ENCODE results near the gene TMEM132D.

TMEM132D gene

DNA sequence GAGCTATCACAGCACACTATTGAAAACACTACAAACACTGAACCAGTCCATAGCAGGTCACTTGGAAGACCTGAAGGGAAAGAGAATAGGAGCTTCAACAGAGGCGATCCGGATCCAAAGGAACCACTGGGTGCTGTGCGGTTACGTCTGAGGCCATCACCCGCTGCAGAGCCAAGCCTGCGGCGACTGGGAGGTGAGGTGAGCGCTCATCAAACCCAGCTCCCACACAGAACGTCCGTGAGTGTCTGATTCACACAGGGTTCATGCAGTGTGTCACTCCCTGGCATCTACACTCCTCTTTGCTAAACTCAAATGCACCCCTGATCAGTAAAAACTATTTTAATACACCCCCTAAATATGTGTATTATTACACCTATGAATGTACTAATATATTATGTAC lies 64.1 kb downstream of the TMEM132D start:
- Histone ChIP-seq H3K27ac (ENCODE audit: low read length, poor library complexity, severe bottlenecking) (no peak overlapping the region), H3K14ac (ENCODE audit: low read length in 2 of 2) (no peak overlapping the region)
- 85% methylated on average over 10 of the region's 10 CpGs for WGBS

DNA sequence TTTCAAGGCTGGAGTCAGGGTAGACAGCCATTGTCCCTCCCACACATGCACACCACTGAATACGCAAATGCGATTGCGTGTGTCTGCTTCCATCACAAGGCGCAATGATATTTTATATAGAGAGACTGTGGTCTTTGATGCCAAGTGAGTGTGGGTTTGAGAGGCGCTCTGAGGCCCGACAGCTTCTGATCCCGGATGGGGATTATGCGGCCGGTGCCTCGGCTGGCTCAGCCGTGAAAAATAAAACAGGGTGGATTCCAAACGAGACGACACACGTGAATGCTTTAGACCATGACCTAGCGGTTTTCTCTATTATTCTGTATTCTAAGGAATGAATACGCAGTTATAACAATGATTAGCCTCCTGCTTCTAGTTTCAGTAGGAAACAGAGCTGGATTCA lies 72.5 kb downstream of the TMEM132D start:
- H3K27ac ChIP-seq (ENCODE audit: low read length, poor library complexity, severe bottlenecking), result no peak overlapping the region
- H3K23ac ChIP-seq (ENCODE audit: low read length in 2 of 2), result no peak overlapping the region
- no peak overlapping the region for H3K9ac ChIP-seq (ENCODE audit: low read length)
- H3K9me3 ChIP-seq (ENCODE audit: control insufficient read depth, low read length), result peaks cover 19% of the 10 kb centered on the region
- H3K18ac ChIP-seq (ENCODE audit: low read depth in 1 of 2, low read length in 2 of 2), result no peak overlapping the region
- H3K27me3 ChIP-seq (ENCODE audit: control insufficient read depth in 1 of 2, insufficient read depth in 1 of 2, low read length in 2 of 2), result no peaks in the 10 kb centered on the region
- H2BK120ac ChIP-seq (ENCODE audit: low read depth, low read length), result no peak overlapping the region
- no peak for DNase-seq
- no peak overlapping the region for H4K91ac ChIP-seq (ENCODE audit: low read length)
- WGBS, result 90% methylated on average over 16 of the region's 16 CpGs
- H3K79me1 ChIP-seq (replicated peaks; ENCODE audit: low read length, poor library complexity, severe bottlenecking), result no peaks in the 10 kb centered on the region
- no peaks in the 10 kb centered on the region for H3K4me1 ChIP-seq (ENCODE audit: control insufficient read depth, insufficient read depth, low read depth, low read length)
- no peak overlapping the region for H2BK15ac ChIP-seq (ENCODE audit: low read depth, poor library complexity, severe bottlenecking)
- no peak overlapping the region for H3K14ac ChIP-seq (ENCODE audit: low read length in 2 of 2)
- H3K36me3 ChIP-seq (ENCODE audit: control insufficient read depth in 1 of 2, insufficient read depth in 2 of 2, low read depth in 1 of 2, low read length in 2 of 2), result no peaks in the 10 kb centered on the region
- H2AFZ ChIP-seq (ENCODE audit: low read depth, low read length), result no peak overlapping the region
- no peak overlapping the region for H2BK12ac ChIP-seq (ENCODE audit: low read length in 2 of 2)
- no peak overlapping the region for H3K4ac ChIP-seq (ENCODE audit: low read depth in 1 of 2, low read length in 2 of 2)
- no peak overlapping the region for H2AK5ac ChIP-seq (ENCODE audit: low read length, severe bottlenecking)
- H3K4me3 ChIP-seq (ENCODE audit: insufficient read depth in 1 of 2, low read depth in 1 of 2, low read length in 2 of 2), result no peak overlapping the region
- no peak overlapping the region for H4K8ac ChIP-seq (ENCODE audit: low read length)
- H3K4me2 ChIP-seq (ENCODE audit: low read length, poor library complexity, severe bottlenecking), result no peak overlapping the region
- H2BK5ac ChIP-seq (ENCODE audit: low read depth, low read length, poor library complexity, severe bottlenecking), result no peak overlapping the region

More for the DNA sequence above, 64.1 kb downstream of the TMEM132D start:
- Histone ChIP-seq H3K9ac (ENCODE audit: low read length) (no peak overlapping the region), H2BK12ac (ENCODE audit: low read length in 2 of 2) (no peak overlapping the region), H4K91ac (ENCODE audit: low read length) (no peak overlapping the region), H2BK15ac (ENCODE audit: low read depth, poor library complexity, severe bottlenecking) (no peak overlapping the region), H3K4me1 (ENCODE audit: control insufficient read depth, insufficient read depth, low read depth, low read length) (no peaks in the 10 kb centered on the region), H2AFZ (ENCODE audit: low read depth, low read length) (no peak overlapping the region), H3K4me3 (ENCODE audit: insufficient read depth in 1 of 2, low read depth in 1 of 2, low read length in 2 of 2) (no peak overlapping the region), H2BK5ac (ENCODE audit: low read depth, low read length, poor library complexity, severe bottlenecking) (no peak overlapping the region), H2BK120ac (ENCODE audit: low read depth, low read length) (no peak overlapping the region), H3K27me3 (ENCODE audit: control insufficient read depth in 1 of 2, insufficient read depth in 1 of 2, low read length in 2 of 2) (no peaks in the 10 kb centered on the region), H3K36me3 (ENCODE audit: control insufficient read depth in 1 of 2, insufficient read depth in 2 of 2, low read depth in 1 of 2, low read length in 2 of 2) (no peaks in the 10 kb centered on the region), H3K4me2 (ENCODE audit: low read length, poor library complexity, severe bottlenecking) (no peak overlapping the region), H3K4ac (ENCODE audit: low read depth in 1 of 2, low read length in 2 of 2) (no peak overlapping the region), H3K23ac (ENCODE audit: low read length in 2 of 2) (no peak overlapping the region), H4K8ac (ENCODE audit: low read length) (no peak overlapping the region), H3K79me1 (replicated peaks; ENCODE audit: low read length, poor library complexity, severe bottlenecking) (no peaks in the 10 kb centered on the region), H3K18ac (ENCODE audit: low read depth in 1 of 2, low read length in 2 of 2) (no peak overlapping the region), H3K9me3 (ENCODE audit: control insufficient read depth, low read length) (peaks cover 4% of the 10 kb centered on the region), H2AK5ac (ENCODE audit: low read length, severe bottlenecking) (no peak overlapping the region)
- no peak for DNase-seq

DNA sequence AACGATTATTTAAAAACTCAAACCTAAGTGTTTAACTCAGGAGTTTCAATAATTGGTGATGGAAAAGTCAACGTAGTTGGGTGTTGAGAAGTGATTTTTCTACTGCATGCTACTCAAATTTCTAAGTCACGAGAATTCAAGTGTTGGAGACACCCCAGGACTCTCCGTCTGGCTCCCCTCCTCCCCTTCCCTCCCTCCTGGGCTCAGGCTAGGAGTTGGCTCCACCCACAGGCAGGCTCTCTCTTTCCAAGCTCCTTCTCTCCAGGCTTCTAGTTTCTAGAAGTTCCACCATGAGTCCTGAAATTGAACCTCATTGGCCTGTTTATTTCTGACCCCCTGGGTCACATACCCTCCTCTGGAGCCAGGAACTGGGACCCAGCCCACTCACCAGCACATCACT lies 73.0 kb downstream of the TMEM132D start:
- no peak overlapping the region for H4K91ac ChIP-seq (ENCODE audit: low read length)
- H3K9ac ChIP-seq (ENCODE audit: low read length), result no peak overlapping the region
- H2AFZ ChIP-seq (ENCODE audit: low read depth, low read length), result no peak overlapping the region
- H2BK5ac ChIP-seq (ENCODE audit: low read depth, low read length, poor library complexity, severe bottlenecking), result no peak overlapping the region
- peaks cover 2% of the 10 kb centered on the region for H3K4me1 ChIP-seq (ENCODE audit: control insufficient read depth, insufficient read depth, low read depth, low read length)
- H3K23ac ChIP-seq (ENCODE audit: low read length in 2 of 2), result no peak overlapping the region
- H3K27me3 ChIP-seq (ENCODE audit: control insufficient read depth in 1 of 2, insufficient read depth in 1 of 2, low read length in 2 of 2), result no peaks in the 10 kb centered on the region
- DNase-seq, result no peak
- H3K36me3 ChIP-seq (ENCODE audit: control insufficient read depth in 1 of 2, insufficient read depth in 2 of 2, low read depth in 1 of 2, low read length in 2 of 2), result no peaks in the 10 kb centered on the region
- H2BK12ac ChIP-seq (ENCODE audit: low read length in 2 of 2), result no peak overlapping the region
- H3K27ac ChIP-seq (ENCODE audit: low read length, poor library complexity, severe bottlenecking), result no peak overlapping the region
- H3K4me2 ChIP-seq (ENCODE audit: low read length, poor library complexity, severe bottlenecking), result no peak overlapping the region
- no peak overlapping the region for H4K8ac ChIP-seq (ENCODE audit: low read length)
- H2BK15ac ChIP-seq (ENCODE audit: low read depth, poor library complexity, severe bottlenecking), result no peak overlapping the region
- no peak overlapping the region for H3K18ac ChIP-seq (ENCODE audit: low read depth in 1 of 2, low read length in 2 of 2)
- no peak overlapping the region for H3K4ac ChIP-seq (ENCODE audit: low read depth in 1 of 2, low read length in 2 of 2)
- no peak overlapping the region for H3K4me3 ChIP-seq (ENCODE audit: insufficient read depth in 1 of 2, low read depth in 1 of 2, low read length in 2 of 2)
- no peak overlapping the region for H2BK120ac ChIP-seq (ENCODE audit: low read depth, low read length)
- H3K14ac ChIP-seq (ENCODE audit: low read length in 2 of 2), result no peak overlapping the region
- 17% methylated on average over 2 of the region's 4 CpGs for WGBS
- peaks cover 19% of the 10 kb centered on the region for H3K9me3 ChIP-seq (ENCODE audit: control insufficient read depth, low read length)
- H3K79me1 ChIP-seq (replicated peaks; ENCODE audit: low read length, poor library complexity, severe bottlenecking), result no peaks in the 10 kb centered on the region
- H2AK5ac ChIP-seq (ENCODE audit: low read length, severe bottlenecking), result no peak overlapping the region

DNA sequence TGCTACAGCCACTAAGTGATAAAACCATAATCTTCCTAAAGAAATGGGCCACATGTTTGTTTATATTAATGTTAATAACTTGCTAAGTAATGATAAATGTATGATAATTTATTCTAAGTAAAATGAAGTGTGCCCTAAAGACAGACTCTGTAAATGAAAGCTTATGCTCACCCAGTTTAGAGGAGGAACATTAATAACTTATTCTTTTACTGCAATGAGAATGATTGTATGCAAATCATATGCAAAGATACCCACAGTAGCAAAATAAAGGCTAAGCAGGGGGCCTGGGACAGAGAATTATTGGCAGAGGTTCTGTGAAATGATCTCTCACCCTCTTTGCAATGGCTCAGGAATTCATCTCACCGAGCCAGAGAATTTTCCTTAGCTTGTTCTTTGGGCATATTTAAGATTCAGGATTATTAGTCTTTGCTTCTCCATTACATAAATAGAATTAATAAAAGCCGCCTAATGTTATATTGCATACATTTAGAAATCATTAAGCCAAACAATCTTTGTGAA lies 75.9 kb downstream of the TMEM132D start:
- no peak for DNase-seq
- H3K23ac ChIP-seq (ENCODE audit: low read length in 2 of 2), result no peak overlapping the region
- no peak overlapping the region for H2BK120ac ChIP-seq (ENCODE audit: low read depth, low read length)
- H2BK15ac ChIP-seq (ENCODE audit: low read depth, poor library complexity, severe bottlenecking), result no peak overlapping the region
- H3K9me3 ChIP-seq (ENCODE audit: control insufficient read depth, low read length), result peaks cover 28% of the 10 kb centered on the region
- H3K4ac ChIP-seq (ENCODE audit: low read depth in 1 of 2, low read length in 2 of 2), result no peak overlapping the region
- no peak overlapping the region for H2BK5ac ChIP-seq (ENCODE audit: low read depth, low read length, poor library complexity, severe bottlenecking)
- H3K79me1 ChIP-seq (replicated peaks; ENCODE audit: low read length, poor library complexity, severe bottlenecking), result no peaks in the 10 kb centered on the region
- no peak overlapping the region for H2BK12ac ChIP-seq (ENCODE audit: low read length in 2 of 2)
- H3K9ac ChIP-seq (ENCODE audit: low read length), result no peak overlapping the region
- H2AK5ac ChIP-seq (ENCODE audit: low read length, severe bottlenecking), result no peak overlapping the region
- no peak overlapping the region for H3K18ac ChIP-seq (ENCODE audit: low read depth in 1 of 2, low read length in 2 of 2)
- no peak overlapping the region for H3K27ac ChIP-seq (ENCODE audit: low read length, poor library complexity, severe bottlenecking)
- WGBS, result no CpG with 5 or more reads among the region's 2 CpGs
- no peak overlapping the region for H3K4me3 ChIP-seq (ENCODE audit: insufficient read depth in 1 of 2, low read depth in 1 of 2, low read length in 2 of 2)
- no peak overlapping the region for H4K8ac ChIP-seq (ENCODE audit: low read length)
- no peak overlapping the region for H3K14ac ChIP-seq (ENCODE audit: low read length in 2 of 2)
- H2AFZ ChIP-seq (ENCODE audit: low read depth, low read length), result no peak overlapping the region
- H3K4me2 ChIP-seq (ENCODE audit: low read length, poor library complexity, severe bottlenecking), result no peak overlapping the region
- H3K36me3 ChIP-seq (ENCODE audit: control insufficient read depth in 1 of 2, insufficient read depth in 2 of 2, low read depth in 1 of 2, low read length in 2 of 2), result no peaks in the 10 kb centered on the region
- no peaks in the 10 kb centered on the region for H3K27me3 ChIP-seq (ENCODE audit: control insufficient read depth in 1 of 2, insufficient read depth in 1 of 2, low read length in 2 of 2)
- no peak overlapping the region for H4K91ac ChIP-seq (ENCODE audit: low read length)
- peaks cover 2% of the 10 kb centered on the region for H3K4me1 ChIP-seq (ENCODE audit: control insufficient read depth, insufficient read depth, low read depth, low read length)

Data from mesenchymal stem cell (in vitro differentiated cells and primary cell).